GM18520 (cell line): ENCODE results near the gene HRCT1.

Source experiments
- ATAC-seq: cut with Tn5 transposase; IDR thresholded peaks from one replicate; pipeline ENCODE4 v1.9.1; 2021; ENCODE audit not compliant: unreplicated experiment

The HRCT1 gene

GRCh38 chr9:35940458-35941407 lies 34.7 kb downstream of the HRCT1 start:
- ATAC-seq, result no peak

- ATAC-seq, result no peak
These were observed 36.3 kb downstream of the HRCT1 start for GRCh38 chr9:35942286-35942685.

DNA sequence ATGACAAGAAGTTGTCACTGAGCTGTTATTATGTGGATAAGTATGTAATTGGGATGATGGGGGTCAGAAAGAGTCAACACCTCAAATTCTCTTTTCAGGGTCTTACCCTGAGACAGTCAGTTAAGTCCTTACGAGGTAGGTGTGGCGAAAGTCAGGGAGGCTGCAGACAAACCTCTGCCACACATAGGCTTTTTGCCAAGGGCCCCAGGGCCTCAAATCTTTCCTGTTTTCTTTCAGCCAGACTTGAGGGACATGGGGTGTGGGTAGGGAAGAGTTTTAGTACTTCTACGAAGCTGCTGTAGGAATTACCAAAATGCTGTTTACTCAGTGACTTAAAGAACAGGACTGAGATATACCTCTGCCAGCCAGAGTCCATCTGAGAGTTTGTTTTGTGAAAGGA lies 38.2 kb downstream of the HRCT1 start:
- ATAC-seq, result no peak

DNA sequence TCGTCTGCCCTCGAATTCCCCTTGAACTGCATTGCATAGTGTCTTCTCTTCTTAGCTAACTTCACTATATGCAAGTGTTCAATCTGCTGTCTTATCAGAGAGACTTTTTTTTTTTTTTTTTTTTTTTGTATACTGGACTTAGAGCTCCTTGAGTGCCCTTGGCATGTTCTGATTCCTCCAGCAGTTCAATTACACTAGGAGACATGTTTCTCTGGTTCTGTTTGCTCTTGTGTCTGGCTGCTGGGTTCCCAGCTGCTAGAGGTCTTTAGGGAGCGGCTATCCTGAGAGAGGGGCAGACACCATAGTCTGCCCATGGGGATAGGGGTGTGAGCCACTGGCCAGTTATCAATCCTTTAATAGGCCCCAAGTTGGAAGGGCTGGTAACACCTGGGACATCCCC lies 38.8 kb downstream of the HRCT1 start:
- ATAC-seq, result no peak

DNA sequence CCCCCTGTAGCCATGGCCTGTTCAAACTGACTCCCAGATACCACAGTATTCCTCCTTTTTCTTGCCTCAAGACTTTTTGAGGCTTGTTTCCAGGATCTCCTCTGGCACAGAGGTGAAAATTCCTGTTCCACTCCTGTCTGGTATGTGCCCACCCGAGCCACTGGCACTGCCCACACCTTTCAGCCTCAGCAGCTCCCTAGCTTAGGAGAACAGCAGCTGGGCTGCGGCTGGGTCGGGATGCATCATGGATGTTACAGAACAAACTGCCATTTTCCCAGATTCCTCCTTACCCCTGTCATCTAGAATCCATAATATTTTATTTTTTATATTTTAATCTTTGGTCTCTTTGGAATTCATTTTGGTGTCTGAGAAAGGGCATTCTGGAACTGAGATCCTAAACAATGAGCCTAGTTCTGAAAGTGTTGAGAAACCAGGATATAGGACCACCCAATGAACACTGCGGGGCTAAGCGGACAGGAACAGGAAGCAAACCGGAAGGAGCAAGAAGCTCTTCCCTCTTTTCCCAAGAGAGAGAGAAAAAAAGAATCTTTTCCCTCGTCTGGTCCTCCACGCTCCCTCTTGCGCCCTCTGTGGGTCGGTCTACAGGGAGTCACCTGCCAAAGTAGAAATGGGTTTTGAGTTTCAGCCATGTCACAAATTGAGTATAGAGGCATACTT lies 39.5 kb downstream of the HRCT1 start:
- no peak for ATAC-seq

DNA sequence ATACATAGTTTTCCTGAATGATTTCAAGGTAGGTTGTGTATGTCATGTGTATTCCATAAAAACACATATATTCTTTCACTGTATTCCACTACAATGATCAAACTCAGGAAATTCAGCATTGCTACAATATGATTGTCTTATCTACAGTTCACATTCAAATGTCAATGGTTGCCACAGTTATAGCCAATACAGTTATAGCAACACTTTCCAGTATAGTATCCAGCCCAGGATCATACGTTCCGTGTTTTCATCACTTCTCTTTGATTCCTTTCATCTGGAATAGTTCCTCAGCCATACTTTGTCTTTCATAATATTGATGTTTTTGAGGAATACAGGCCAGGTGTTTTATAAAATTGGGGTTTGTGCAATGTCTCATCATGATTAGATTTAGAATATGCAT lies 42.4 kb downstream of the HRCT1 start:
- no peak for ATAC-seq

DNA sequence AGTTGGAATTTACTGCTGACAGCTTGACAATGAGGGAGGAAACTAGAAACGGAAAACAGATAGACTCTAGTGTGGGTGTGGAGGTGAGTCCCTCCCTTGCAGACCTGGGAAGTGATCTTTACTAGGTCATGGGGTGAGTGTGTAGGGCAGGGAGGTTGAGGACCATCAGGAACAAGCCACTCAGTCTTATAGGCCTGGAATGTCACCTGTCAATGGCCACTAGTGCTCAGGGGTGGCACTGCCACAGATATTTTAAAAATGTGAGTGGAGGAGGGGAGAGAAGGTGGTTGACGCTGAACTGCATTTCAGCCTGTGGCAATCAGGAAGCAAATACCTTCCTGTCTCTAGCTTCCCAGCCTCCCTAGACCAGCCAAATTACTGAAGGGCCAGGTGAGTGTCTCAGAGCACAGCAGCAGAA lies 42.9 kb downstream of the HRCT1 start:
- ATAC-seq, result no peak

DNA sequence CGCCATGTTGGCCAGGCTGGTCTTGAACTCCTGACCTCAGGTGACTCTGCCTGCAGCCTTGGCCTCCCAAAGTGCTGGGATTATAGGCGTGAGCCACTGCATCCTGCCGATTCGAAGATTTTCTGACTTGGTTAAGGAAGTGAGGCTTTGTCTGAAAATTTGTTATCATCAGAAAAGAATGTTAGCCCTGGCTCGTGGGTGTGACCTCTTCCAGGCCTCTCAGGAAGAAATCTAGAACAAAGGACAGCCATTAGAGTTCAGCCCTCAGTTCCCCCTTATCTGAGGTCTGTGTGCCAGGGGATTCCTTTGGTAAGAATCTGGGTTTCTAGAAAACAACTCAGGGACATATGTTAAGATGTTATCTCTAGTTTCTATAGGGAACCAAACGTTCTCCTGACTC lies 45.7 kb downstream of the HRCT1 start:
- no peak for ATAC-seq

DNA sequence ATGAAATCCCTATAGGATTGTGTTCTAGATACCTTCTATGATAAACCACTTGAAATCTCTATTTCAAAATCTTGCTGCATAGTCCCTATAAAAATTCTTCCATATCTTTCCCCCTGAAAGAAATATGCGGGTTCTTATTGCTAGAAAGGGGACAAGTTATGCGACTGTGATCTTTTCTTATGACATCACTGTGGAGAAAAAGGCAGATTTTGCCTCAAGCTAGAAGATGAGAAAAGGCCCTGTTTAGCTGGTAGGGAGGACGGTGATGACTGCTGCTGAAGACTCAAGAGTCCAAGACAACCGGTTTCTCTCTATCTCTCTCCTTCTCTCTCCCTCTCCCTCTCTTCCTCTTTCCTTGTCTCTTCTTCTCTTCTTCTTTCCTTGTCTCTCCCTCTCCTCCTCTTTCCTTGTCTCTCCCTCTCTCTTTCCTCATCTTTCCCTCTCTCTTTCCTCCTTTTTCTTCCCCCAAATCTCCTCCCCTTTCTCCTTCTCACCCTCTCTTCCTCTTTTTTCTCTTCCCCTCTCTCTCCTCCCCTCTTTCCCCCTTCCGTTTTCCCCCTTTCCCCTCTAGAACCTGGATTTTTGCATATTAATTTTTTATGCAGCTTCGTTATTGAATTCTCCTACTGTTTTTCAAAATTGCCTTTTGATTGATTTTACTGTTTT lies 46.7 kb downstream of the HRCT1 start:
- ATAC-seq, result no peak

- ATAC-seq, result no peak
These were observed 49.0 kb downstream of the HRCT1 start for GRCh38 chr9:35954942-35955546.

GRCh38 chr9:35956651-35957050 lies 50.6 kb downstream of the HRCT1 start:
- no peak for ATAC-seq
